CD4-positive, alpha-beta T cell (primary cell): Measurements from ENCODE around the gene JAK1. TPM values are rescaled to one million over a fixed set of nuclear protein-coding genes. Genes with fewer than 3 reads are reported as not detected.

Source experiments
- ATAC-seq: fragments of 200-7000 bp; cut with Tn5 transposase; one replicate; pipeline ENCODE4 v1.10.0; 2022; ENCODE audit warnings: mild to moderate bottlenecking; ENCODE audit not compliant: poor library complexity
- CTCF ChIA-PET: fragments of 350-600 bp; sonication (Branson Sonifier 250); formaldehyde crosslinking; loops from one replicate; lab custom pipeline; 2021; ENCODE audit warnings: antibody characterized with exemption, inconsistent platforms; lab: Charles Lee
- POLR2A ChIA-PET: fragments of 350-600 bp; sonication (Branson Sonifier 250); formaldehyde crosslinking; loops from one replicate; lab custom pipeline; 2021; ENCODE audit warnings: antibody characterized with exemption, inconsistent platforms; lab: Charles Lee
- DNase-seq, 14 experiments: peaks; one replicate each; pipeline ENCODE4 v3.0.0-alpha.2; 2013 to 2020; ENCODE audit warnings: mixed read lengths in 2 of 14
- H3K27ac ChIP-seq, 2 donors: one replicate each; pipeline versions ENCODE4 v1.5.1 to v1.7.0; 2013; ENCODE audit warnings: low read length in 2 of 2, low read depth in 1 of 2, mild to moderate bottlenecking in 1 of 2
- H3K27me3 ChIP-seq, 2 experiments: 1 replicate in 1 of 2; 2 replicates in 1 of 2; pipeline versions ENCODE4 v1.6.1 to v1.7.0; 2013; ENCODE audit warnings: low read length in 2 of 2, control low read depth in 1 of 2, mild to moderate bottlenecking in 1 of 2, moderate library complexity in 1 of 2; ENCODE audit not compliant: insufficient read depth in 2 of 2, control insufficient read depth in 1 of 2
- H3K36me3 ChIP-seq: one replicate; pipeline ENCODE4 v1.6.1; 2013; ENCODE audit warnings: low read length, control low read depth; ENCODE audit not compliant: insufficient read depth
- H3K4me1 ChIP-seq: one replicate; pipeline ENCODE4 v1.6.1; 2013; ENCODE audit warnings: low read length, control low read depth; ENCODE audit not compliant: insufficient read depth
- H3K4me3 ChIP-seq: one replicate; pipeline ENCODE4 v1.5.1; 2013; ENCODE audit warnings: mild to moderate bottlenecking, low read length, moderate library complexity
- H3K9me3 ChIP-seq, 2 experiments: 1 replicate in 1 of 2; 2 replicates in 1 of 2; pipeline versions ENCODE4 v1.6.1 to v1.7.0; 2013; ENCODE audit warnings: low read length in 2 of 2, mild to moderate bottlenecking in 2 of 2, control low read depth in 1 of 2, moderate library complexity in 1 of 2; ENCODE audit not compliant: control insufficient read depth in 1 of 2, insufficient read depth in 1 of 2
- H3K27ac Mint-ChIP-seq: one replicate; pipeline ENCODE4 v1.8.0; 2020; ENCODE audit warnings: mixed read lengths
- H3K27me3 Mint-ChIP-seq: one replicate; pipeline ENCODE4 v1.8.0; 2021; ENCODE audit warnings: mixed read lengths
- H3K36me3 Mint-ChIP-seq: one replicate; pipeline ENCODE4 v1.8.0; 2021; ENCODE audit warnings: low read depth, mixed read lengths
- H3K4me1 Mint-ChIP-seq: one replicate; pipeline ENCODE4 v1.8.0; 2021; ENCODE audit warnings: low read depth, mixed read lengths
- H3K4me3 Mint-ChIP-seq: one replicate; pipeline ENCODE4 v1.8.0; 2020; ENCODE audit warnings: mild to moderate bottlenecking, mixed read lengths
- H3K9me3 Mint-ChIP-seq: one replicate; pipeline ENCODE4 v1.8.0; 2020; ENCODE audit warnings: mixed read lengths
- intact Hi-C, 2 experiments: fragments of 100-400 bp; cut with DNase I in 1 of 2; cut with micrococcal nuclease in 1 of 2; formaldehyde crosslinking; loops; one replicate each; pipeline versions ENCODE4 v1.15.1 to v1.9.0; 2023 to 2025; cut with DNase I, micrococcal nuclease
- total RNA-seq, 174 experiments: library from RNA in 2 of 174; stranded (reverse) in 2 of 174; gene quantifications; one replicate each; pipeline ENCODE4 v1.2.3 and lab custom pipeline; 2021 to 2026
- TF ChIP-seq, protein P1 (sequence below): fragments of 200-600 bp; IDR thresholded peaks from one replicate; pipeline ENCODE4 v1.8.0; 2022; ENCODE audit warnings: antibody characterized with exemption, mild to moderate bottlenecking

Gene JAK1
- total RNA-seq, 2 experiments from 2014 or later, result 240 to 252 TPM

DNA sequence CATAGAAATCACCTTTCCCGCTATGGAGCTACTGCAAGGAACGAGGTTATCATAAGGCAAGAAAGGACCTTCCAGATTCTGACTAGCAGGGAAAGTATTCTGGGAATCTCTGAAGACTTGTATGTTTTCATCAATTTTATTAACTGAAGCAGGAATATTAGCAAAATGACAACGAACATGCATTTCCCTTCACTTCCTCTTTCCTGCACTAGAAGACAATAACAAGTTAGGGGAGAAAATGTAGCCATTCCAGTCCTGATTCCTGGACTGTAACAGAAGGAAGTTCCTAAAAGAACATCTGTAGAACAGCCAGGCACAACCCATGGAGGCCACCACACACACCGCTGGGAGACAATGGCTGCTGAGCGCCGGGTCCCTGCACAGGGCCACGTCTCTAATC lies 114.7 kb downstream of the JAK1 start:
- ChIA-PET POLR2A (interaction anchor here (1.6 kb wide), 1 partner anchor 114 kb away, joined by 3 read pairs; no protein-coding TSS in a partner anchor), CTCF (no interaction called here)
- intact Hi-C loops, result no loop called here
- no peak for ATAC-seq
- no peaks in the 10 kb centered on the region for H3K27me3 ChIP-seq
- Mint-ChIP-seq H3K4me3 (no peak overlapping the region), H3K27me3 (no peaks in the 10 kb centered on the region), H3K27ac (peak overlapping the region; percentile 51), H3K36me3 (peaks cover 99% of the 10 kb centered on the region), H3K9me3 (no peaks in the 10 kb centered on the region), H3K4me1 (peaks cover 5% of the 10 kb centered on the region)
- H3K4me1 ChIP-seq, result no peaks in the 10 kb centered on the region
- TF ChIP-seq, protein P1, sequence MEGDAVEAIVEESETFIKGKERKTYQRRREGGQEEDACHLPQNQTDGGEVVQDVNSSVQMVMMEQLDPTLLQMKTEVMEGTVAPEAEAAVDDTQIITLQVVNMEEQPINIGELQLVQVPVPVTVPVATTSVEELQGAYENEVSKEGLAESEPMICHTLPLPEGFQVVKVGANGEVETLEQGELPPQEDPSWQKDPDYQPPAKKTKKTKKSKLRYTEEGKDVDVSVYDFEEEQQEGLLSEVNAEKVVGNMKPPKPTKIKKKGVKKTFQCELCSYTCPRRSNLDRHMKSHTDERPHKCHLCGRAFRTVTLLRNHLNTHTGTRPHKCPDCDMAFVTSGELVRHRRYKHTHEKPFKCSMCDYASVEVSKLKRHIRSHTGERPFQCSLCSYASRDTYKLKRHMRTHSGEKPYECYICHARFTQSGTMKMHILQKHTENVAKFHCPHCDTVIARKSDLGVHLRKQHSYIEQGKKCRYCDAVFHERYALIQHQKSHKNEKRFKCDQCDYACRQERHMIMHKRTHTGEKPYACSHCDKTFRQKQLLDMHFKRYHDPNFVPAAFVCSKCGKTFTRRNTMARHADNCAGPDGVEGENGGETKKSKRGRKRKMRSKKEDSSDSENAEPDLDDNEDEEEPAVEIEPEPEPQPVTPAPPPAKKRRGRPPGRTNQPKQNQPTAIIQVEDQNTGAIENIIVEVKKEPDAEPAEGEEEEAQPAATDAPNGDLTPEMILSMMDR, result no peak
- no peak for DNase-seq
- no peak overlapping the region for H3K4me3 ChIP-seq
- no peak overlapping the region for H3K27ac ChIP-seq
- H3K36me3 ChIP-seq, result peaks cover 100% of the 10 kb centered on the region
- H3K9me3 ChIP-seq, result no peaks in the 10 kb centered on the region

DNA sequence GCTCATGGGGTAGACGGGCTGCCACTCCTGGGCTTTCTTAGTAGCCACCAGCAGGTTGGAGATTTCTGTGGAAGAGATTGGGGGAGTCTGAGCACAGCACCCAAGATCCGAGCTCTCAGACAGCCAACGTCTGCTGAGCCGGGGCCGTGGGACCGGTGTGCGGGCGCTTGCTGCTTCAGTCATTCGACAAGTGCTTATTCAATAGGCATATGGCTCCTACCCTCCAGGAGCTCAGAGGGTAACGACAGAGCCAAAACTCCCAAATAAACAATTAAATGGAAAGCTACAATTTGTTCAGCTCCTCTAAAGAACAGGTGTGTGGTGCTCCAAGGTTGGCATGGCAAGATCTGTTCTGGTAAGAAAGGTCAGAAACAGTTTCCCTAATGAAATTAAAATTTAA lies 115.5 kb downstream of the JAK1 start:
- H3K4me3 ChIP-seq, result no peak overlapping the region
- peaks cover 100% of the 10 kb centered on the region for H3K36me3 ChIP-seq
- Mint-ChIP-seq H3K36me3 (peaks cover 99% of the 10 kb centered on the region), H3K27ac (peak overlapping the region; percentile 51), H3K4me3 (no peak overlapping the region), H3K4me1 (peaks cover 5% of the 10 kb centered on the region), H3K27me3 (no peaks in the 10 kb centered on the region), H3K9me3 (no peaks in the 10 kb centered on the region)
- intact Hi-C loops, result no loop called here
- H3K4me1 ChIP-seq, result no peaks in the 10 kb centered on the region
- ChIA-PET CTCF (no interaction called here), POLR2A (interaction anchor here (0.6 to 1.6 kb wide), 2 partner anchors 22 to 115 kb away, joined by 3 read pairs; no protein-coding TSS in a partner anchor)
- H3K27me3 ChIP-seq, result no peaks in the 10 kb centered on the region
- ATAC-seq (no peak), DNase-seq (no peak)
- TF ChIP-seq, protein P1, result no peak
- no peaks in the 10 kb centered on the region for H3K9me3 ChIP-seq
- no peak overlapping the region for H3K27ac ChIP-seq

DNA sequence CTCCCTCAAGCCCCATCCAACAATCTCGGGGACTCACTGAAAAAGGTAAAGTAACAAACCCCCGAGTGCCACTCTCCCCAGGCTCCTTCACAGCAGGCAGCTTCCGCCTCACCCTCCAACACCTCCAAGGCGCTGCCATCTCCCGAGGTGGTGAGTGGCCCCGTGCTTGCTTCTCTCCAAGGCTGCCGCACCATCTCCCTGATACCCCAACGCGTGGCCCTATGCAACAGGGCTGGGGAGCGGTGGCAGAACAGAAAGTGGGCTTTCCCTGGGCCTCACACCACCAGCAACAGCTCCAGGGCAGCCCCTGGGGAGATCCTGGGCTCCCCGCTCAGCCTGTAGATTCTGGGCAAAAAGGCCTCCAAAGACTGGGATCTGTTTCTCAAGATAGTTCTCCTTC lies 116.4 kb downstream of the JAK1 start:
- CTCF ChIA-PET, result no interaction called here
- ATAC-seq, result no peak
- no peak for DNase-seq
- Mint-ChIP-seq H3K9me3 (no peaks in the 10 kb centered on the region), H3K36me3 (peaks cover 99% of the 10 kb centered on the region), H3K27me3 (no peaks in the 10 kb centered on the region), H3K4me3 (no peak overlapping the region), H3K4me1 (peaks cover 4% of the 10 kb centered on the region), H3K27ac (peak overlapping the region; percentile 59)
- no peaks in the 10 kb centered on the region for H3K27me3 ChIP-seq
- TF ChIP-seq, protein P1, result no peak
- H3K4me3 ChIP-seq, result no peak overlapping the region
- H3K27ac ChIP-seq, result no peak overlapping the region
- POLR2A ChIA-PET, result no interaction called here
- intact Hi-C loops, result loop anchor here in 1 of 2 experiments (5.0 kb wide), 1 partner anchor 182 kb away; no protein-coding TSS in a partner anchor
- no peaks in the 10 kb centered on the region for H3K4me1 ChIP-seq
- peaks cover 100% of the 10 kb centered on the region for H3K36me3 ChIP-seq
- no peaks in the 10 kb centered on the region for H3K9me3 ChIP-seq
